HL-60 (cell line): ENCODE measurements around the gene SFXN5.

Experiments used
- SPI1 ChIP-seq: IDR thresholded peaks from 2 replicates; pipeline ENCODE4 v1.6.1; 2012; ENCODE audit warnings: low read depth, mild to moderate bottlenecking, borderline replicate concordance
- TF ChIP-seq, protein P1 (sequence below): IDR thresholded peaks from one replicate; pipeline ENCODE4 v1.5.1; 2011; ENCODE audit warnings: low read length, control low read depth, inconsistent platforms; ENCODE audit not compliant: insufficient read depth

GRCh38 chr2:73020306-73020656 lies 51.2 kb downstream of the SFXN5 start:
- TF ChIP-seq, protein P1, sequence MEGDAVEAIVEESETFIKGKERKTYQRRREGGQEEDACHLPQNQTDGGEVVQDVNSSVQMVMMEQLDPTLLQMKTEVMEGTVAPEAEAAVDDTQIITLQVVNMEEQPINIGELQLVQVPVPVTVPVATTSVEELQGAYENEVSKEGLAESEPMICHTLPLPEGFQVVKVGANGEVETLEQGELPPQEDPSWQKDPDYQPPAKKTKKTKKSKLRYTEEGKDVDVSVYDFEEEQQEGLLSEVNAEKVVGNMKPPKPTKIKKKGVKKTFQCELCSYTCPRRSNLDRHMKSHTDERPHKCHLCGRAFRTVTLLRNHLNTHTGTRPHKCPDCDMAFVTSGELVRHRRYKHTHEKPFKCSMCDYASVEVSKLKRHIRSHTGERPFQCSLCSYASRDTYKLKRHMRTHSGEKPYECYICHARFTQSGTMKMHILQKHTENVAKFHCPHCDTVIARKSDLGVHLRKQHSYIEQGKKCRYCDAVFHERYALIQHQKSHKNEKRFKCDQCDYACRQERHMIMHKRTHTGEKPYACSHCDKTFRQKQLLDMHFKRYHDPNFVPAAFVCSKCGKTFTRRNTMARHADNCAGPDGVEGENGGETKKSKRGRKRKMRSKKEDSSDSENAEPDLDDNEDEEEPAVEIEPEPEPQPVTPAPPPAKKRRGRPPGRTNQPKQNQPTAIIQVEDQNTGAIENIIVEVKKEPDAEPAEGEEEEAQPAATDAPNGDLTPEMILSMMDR, result no peak
- no peak for TF ChIP-seq SPI1
